ENCODE data around the gene LAIR2. TPM values are rescaled to one million over a fixed set of nuclear protein-coding genes. Genes with fewer than 3 reads are reported as not detected.
"Not testable (repeated sequence)": the region's sequence is repeated elsewhere in the genome, so short reads cannot be mapped to it uniquely, and the experiment has no call there.

The LAIR2 gene
- total and polyA plus RNA-seq, 2 donors (not counting 1 experiment from before 2014, with no cell fraction given): not detected

- H3K9ac ChIP-seq (ENCODE audit: insufficient read depth, low read length); H3K27me3 ChIP-seq (ENCODE audit: control insufficient read depth, insufficient read depth, low read length); H2AFZ ChIP-seq (ENCODE audit: low read length); H3K4me2 ChIP-seq (ENCODE audit: extremely low read depth, insufficient read depth, low read length); H3K36me3 ChIP-seq (ENCODE audit: control insufficient read depth, insufficient read depth, low read length); H3K4me3 ChIP-seq (replicated peaks in 1 of 4; ENCODE audit: control extremely low read depth in 1 of 4, insufficient read depth in 1 of 4, low read depth in 3 of 4, low read length in 4 of 4); H3K9me3 ChIP-seq (ENCODE audit: control insufficient read depth, insufficient read depth, low read depth, low read length); H3K4me1 ChIP-seq (ENCODE audit: control insufficient read depth, extremely low read depth, insufficient read depth, low read length); H3K79me2 ChIP-seq (ENCODE audit: control insufficient read depth, insufficient read depth, low read length); DNase-seq (ENCODE audit: low read depth in 2 of 2); H4K20me1 ChIP-seq (ENCODE audit: control insufficient read depth, extremely low read depth, insufficient read depth, low read length); H3K27ac ChIP-seq (ENCODE audit: insufficient read depth, low read length): not testable (repeated sequence)
Observed at GRCh38 chr19:54498451-54498772, 4.2 kb upstream of the LAIR2 start.

- not testable (repeated sequence) for H3K27ac ChIP-seq (ENCODE audit: insufficient read depth, low read length)
Observed at GRCh38 chr19:54505542-54505941, 2.9 kb downstream of the LAIR2 start.

GRCh38 chr19:54506079-54506478, 3.4 kb downstream of the LAIR2 start:
- no peak overlapping the region for H2AFZ ChIP-seq (ENCODE audit: low read length)
- TF ChIP-seq EZH2 (IDR thresholded peaks at IDR 0.05; ENCODE audit: low read length, missing control alignments) (no peak), CTCF (conservative IDR thresholded peaks at IDR 0.05 in 1 of 2, IDR thresholded peaks at IDR 0.05 in 1 of 2; ENCODE audit: low read depth in 1 of 2, low read length in 2 of 2) (no peak)
- H3K9ac ChIP-seq (ENCODE audit: insufficient read depth, low read length): no peak overlapping the region
- no peaks in the 10 kb centered on the region for H3K27me3 ChIP-seq (ENCODE audit: control insufficient read depth, insufficient read depth, low read length)
- no peaks in the 10 kb centered on the region for H3K79me2 ChIP-seq (ENCODE audit: control insufficient read depth, insufficient read depth, low read length)
- H3K9me3 ChIP-seq (ENCODE audit: control insufficient read depth, insufficient read depth, low read depth, low read length): no peaks in the 10 kb centered on the region
- H3K4me3 ChIP-seq (replicated peaks in 1 of 4; ENCODE audit: control extremely low read depth in 1 of 4, insufficient read depth in 1 of 4, low read depth in 3 of 4, low read length in 4 of 4): no peak overlapping the region
- H3K4me1 ChIP-seq (ENCODE audit: control insufficient read depth, extremely low read depth, insufficient read depth, low read length): no peaks in the 10 kb centered on the region
- H3K4me2 ChIP-seq (ENCODE audit: extremely low read depth, insufficient read depth, low read length): no peak overlapping the region
- H3K27ac ChIP-seq (ENCODE audit: insufficient read depth, low read length): no peak overlapping the region
- no peaks in the 10 kb centered on the region for H4K20me1 ChIP-seq (ENCODE audit: control insufficient read depth, extremely low read depth, insufficient read depth, low read length)
- no peak for DNase-seq (ENCODE audit: low read depth in 2 of 2)
- H3K36me3 ChIP-seq (ENCODE audit: control insufficient read depth, insufficient read depth, low read length): no peaks in the 10 kb centered on the region

More at GRCh38 chr19:54505542-54505941, 2.9 kb downstream of the LAIR2 start:
- not testable (repeated sequence) for H3K9ac ChIP-seq (ENCODE audit: insufficient read depth, low read length); H4K20me1 ChIP-seq (ENCODE audit: control insufficient read depth, extremely low read depth, insufficient read depth, low read length); H2AFZ ChIP-seq (ENCODE audit: low read length); H3K4me3 ChIP-seq (replicated peaks in 1 of 4; ENCODE audit: control extremely low read depth in 1 of 4, insufficient read depth in 1 of 4, low read depth in 3 of 4, low read length in 4 of 4); H3K4me2 ChIP-seq (ENCODE audit: extremely low read depth, insufficient read depth, low read length); DNase-seq (ENCODE audit: low read depth in 2 of 2); H3K36me3 ChIP-seq (ENCODE audit: control insufficient read depth, insufficient read depth, low read length); H3K27me3 ChIP-seq (ENCODE audit: control insufficient read depth, insufficient read depth, low read length); H3K79me2 ChIP-seq (ENCODE audit: control insufficient read depth, insufficient read depth, low read length); H3K4me1 ChIP-seq (ENCODE audit: control insufficient read depth, extremely low read depth, insufficient read depth, low read length); H3K9me3 ChIP-seq (ENCODE audit: control insufficient read depth, insufficient read depth, low read depth, low read length)

- not testable (repeated sequence) for H3K4me2 ChIP-seq (ENCODE audit: extremely low read depth, insufficient read depth, low read length); H3K27ac ChIP-seq (ENCODE audit: insufficient read depth, low read length); H3K9me3 ChIP-seq (ENCODE audit: control insufficient read depth, insufficient read depth, low read depth, low read length); H4K20me1 ChIP-seq (ENCODE audit: control insufficient read depth, extremely low read depth, insufficient read depth, low read length); H2AFZ ChIP-seq (ENCODE audit: low read length); H3K4me1 ChIP-seq (ENCODE audit: control insufficient read depth, extremely low read depth, insufficient read depth, low read length); H3K9ac ChIP-seq (ENCODE audit: insufficient read depth, low read length); H3K4me3 ChIP-seq (replicated peaks in 1 of 4; ENCODE audit: control extremely low read depth in 1 of 4, insufficient read depth in 1 of 4, low read depth in 3 of 4, low read length in 4 of 4); DNase-seq (ENCODE audit: low read depth in 2 of 2); H3K27me3 ChIP-seq (ENCODE audit: control insufficient read depth, insufficient read depth, low read length); H3K79me2 ChIP-seq (ENCODE audit: control insufficient read depth, insufficient read depth, low read length); H3K36me3 ChIP-seq (ENCODE audit: control insufficient read depth, insufficient read depth, low read length)
Observed at GRCh38 chr19:54507038-54507717, 4.5 kb downstream of the LAIR2 start.
